Trophoblast cell (in vitro differentiated cells and primary cell): Measurements from ENCODE around the gene GUCY1B1.

Experiments
- DNase-seq, 2 donors: peaks; one replicate each; pipeline ENCODE4 v3.0.0-alpha.2; 2016
- H2AFZ ChIP-seq: 2 replicates; pipeline ENCODE4 v1.6.1; 2013; ENCODE audit warnings: low read length, moderate library complexity, mild to moderate bottlenecking; ENCODE audit not compliant: insufficient read depth, poor library complexity
- H2AK5ac ChIP-seq: 2 replicates; pipeline ENCODE4 v1.6.1; 2013; ENCODE audit warnings: mild to moderate bottlenecking, low read length
- H2BK120ac ChIP-seq: 2 replicates; pipeline ENCODE4 v1.6.1; 2013; ENCODE audit warnings: low read length, mild to moderate bottlenecking, moderate library complexity; ENCODE audit not compliant: insufficient read depth, poor library complexity
- H2BK12ac ChIP-seq: 2 replicates; pipeline ENCODE4 v1.6.1; 2013; ENCODE audit warnings: mild to moderate bottlenecking, low read length, moderate library complexity
- H2BK5ac ChIP-seq: 2 replicates; pipeline ENCODE4 v1.6.1; 2013; ENCODE audit warnings: low read length, low read depth, moderate library complexity, mild to moderate bottlenecking; ENCODE audit not compliant: poor library complexity
- H3K14ac ChIP-seq: 2 replicates; pipeline ENCODE4 v1.6.1; 2013; ENCODE audit warnings: mild to moderate bottlenecking, low read length
- H3K18ac ChIP-seq: 2 replicates; pipeline ENCODE4 v1.6.1; 2013; ENCODE audit warnings: mild to moderate bottlenecking, low read length
- H3K23ac ChIP-seq: 2 replicates; pipeline ENCODE4 v1.6.1; 2013; ENCODE audit warnings: low read length
- H3K27ac ChIP-seq: 2 replicates; pipeline ENCODE4 v1.5.1; 2013; ENCODE audit warnings: low read depth, mild to moderate bottlenecking, inconsistent platforms, low read length, moderate library complexity
- H3K27me3 ChIP-seq: 2 replicates; pipeline ENCODE4 v1.6.1; 2013; ENCODE audit warnings: inconsistent platforms, mild to moderate bottlenecking, low read length, moderate library complexity; ENCODE audit not compliant: insufficient read depth
- H3K36me3 ChIP-seq, 2 experiments: 1 replicate in 1 of 2; 2 replicates in 1 of 2; pipeline ENCODE4 v1.6.1; 2013; ENCODE audit warnings: low read length in 2 of 2, mild to moderate bottlenecking in 2 of 2, moderate library complexity in 1 of 2; ENCODE audit not compliant: insufficient read depth in 2 of 2, control insufficient read depth in 1 of 2
- H3K4ac ChIP-seq: 2 replicates; pipeline ENCODE4 v1.6.1; 2013; ENCODE audit warnings: low read depth, mild to moderate bottlenecking, low read length, moderate library complexity
- H3K4me1 ChIP-seq, 2 experiments: 1 replicate in 1 of 2; 2 replicates in 1 of 2; pipeline ENCODE4 v1.6.1; 2013; ENCODE audit warnings: low read length in 2 of 2, mild to moderate bottlenecking in 2 of 2, moderate library complexity in 1 of 2; ENCODE audit not compliant: insufficient read depth in 2 of 2, control insufficient read depth in 1 of 2
- H3K4me2 ChIP-seq: 2 replicates; pipeline ENCODE4 v1.6.1; 2013; ENCODE audit warnings: inconsistent platforms, mild to moderate bottlenecking, low read length, moderate library complexity
- H3K4me3 ChIP-seq: 2 replicates; pipeline ENCODE4 v1.5.1; 2013; ENCODE audit warnings: mild to moderate bottlenecking, low read depth, low read length, inconsistent platforms
- H3K79me1 ChIP-seq: one replicate; pipeline ENCODE4 v1.6.1; 2013; ENCODE audit warnings: low read length
- H3K79me2 ChIP-seq: 2 replicates; pipeline ENCODE4 v1.6.1; 2013; ENCODE audit warnings: low read length, mild to moderate bottlenecking; ENCODE audit not compliant: control insufficient read depth, insufficient read depth, poor library complexity
- H3K9ac ChIP-seq: 2 replicates; pipeline ENCODE4 v1.6.1; 2013; ENCODE audit warnings: mild to moderate bottlenecking, low read length
- H3K9me3 ChIP-seq: 2 replicates; pipeline ENCODE4 v1.6.1; 2013; ENCODE audit warnings: low read depth, mild to moderate bottlenecking, control low read depth, inconsistent platforms, low read length; ENCODE audit not compliant: insufficient read depth
- H4K12ac ChIP-seq: 2 replicates; pipeline ENCODE4 v1.6.1; 2013; ENCODE audit warnings: low read depth, mild to moderate bottlenecking, low read length, moderate library complexity
- H4K8ac ChIP-seq: 2 replicates; pipeline ENCODE4 v1.6.1; 2013; ENCODE audit warnings: low read depth, mild to moderate bottlenecking, low read length, moderate library complexity
- H4K91ac ChIP-seq: one replicate; pipeline ENCODE4 v1.6.1; 2013; ENCODE audit warnings: low read depth, mild to moderate bottlenecking, low read length, moderate library complexity
- WGBS: extraction: QIAGEN DNeasy Blood & Tissue Kit; methylation state at CpG from one replicate; pipeline ENCODE4 v1.1.7; 2013; ENCODE audit warnings: missing lambda C conversion rate; ENCODE audit not compliant: insufficient read length, insufficient coverage; ENCODE audit errors: extremely low coverage; 5-methylcytosine and 5-hydroxymethylcytosine counted together

Gene GUCY1B1

GRCh38 chr4:155773196-155773800 is 14.5 kb downstream of the GUCY1B1 start:
- no peak overlapping the region for H3K4me3 ChIP-seq
- no peaks in the 10 kb centered on the region for H3K27me3 ChIP-seq
- no peak overlapping the region for H2BK5ac ChIP-seq
- H3K79me2 ChIP-seq: no peaks in the 10 kb centered on the region
- H3K4me1 ChIP-seq: peaks cover 0 to 4% of the 10 kb centered on the region in 2 experiments
- no peak overlapping the region for H4K91ac ChIP-seq
- no peak overlapping the region for H2BK12ac ChIP-seq
- H2AFZ ChIP-seq: no peak overlapping the region
- no peak overlapping the region for H2BK120ac ChIP-seq
- no peak overlapping the region for H4K8ac ChIP-seq
- H4K12ac ChIP-seq: no peak overlapping the region
- H2AK5ac ChIP-seq: no peak overlapping the region
- no peak for DNase-seq
- H3K27ac ChIP-seq: no peak overlapping the region
- H3K36me3 ChIP-seq: no peaks in the 10 kb centered on the region
- no peak overlapping the region for H3K23ac ChIP-seq
- H3K9me3 ChIP-seq: no peaks in the 10 kb centered on the region
- H3K4me2 ChIP-seq: no peak overlapping the region
- H3K18ac ChIP-seq: no peak overlapping the region
- H3K4ac ChIP-seq: no peak overlapping the region
- H3K14ac ChIP-seq: no peak overlapping the region
- WGBS: no CpG with 5 or more reads among the region's 4 CpGs
- no peaks in the 10 kb centered on the region for H3K79me1 ChIP-seq
- H3K9ac ChIP-seq: no peak overlapping the region

- no peak overlapping the region for H2BK12ac ChIP-seq
- H3K27me3 ChIP-seq: no peaks in the 10 kb centered on the region
- H3K79me2 ChIP-seq: no peaks in the 10 kb centered on the region
- H3K18ac ChIP-seq: no peak overlapping the region
- no peak overlapping the region for H2AFZ ChIP-seq
- H3K4me2 ChIP-seq: no peak overlapping the region
- H3K79me1 ChIP-seq: no peaks in the 10 kb centered on the region
- H3K27ac ChIP-seq: no peak overlapping the region
- no CpG with 5 or more reads among the region's 4 CpGs for WGBS
- H2BK5ac ChIP-seq: no peak overlapping the region
- no peak for DNase-seq
- no peak overlapping the region for H4K12ac ChIP-seq
- no peak overlapping the region for H3K9ac ChIP-seq
- no peaks in the 10 kb centered on the region for H3K9me3 ChIP-seq
- H3K23ac ChIP-seq: no peak overlapping the region
- H4K8ac ChIP-seq: no peak overlapping the region
- no peak overlapping the region for H3K4me3 ChIP-seq
- H3K14ac ChIP-seq: no peak overlapping the region
- no peak overlapping the region for H2BK120ac ChIP-seq
- H3K36me3 ChIP-seq: no peaks in the 10 kb centered on the region
- H2AK5ac ChIP-seq: no peak overlapping the region
- H4K91ac ChIP-seq: no peak overlapping the region
- no peak overlapping the region for H3K4ac ChIP-seq
- peaks cover 0 to 4% of the 10 kb centered on the region in 2 experiments for H3K4me1 ChIP-seq
Measured at GRCh38 chr4:155774033-155774432, 15.2 kb downstream of the GUCY1B1 start.

GRCh38 chr4:155777971-155778735 is 19.3 kb downstream of the GUCY1B1 start:
- no peaks in the 10 kb centered on the region for H3K79me2 ChIP-seq
- no peaks in the 10 kb centered on the region for H3K36me3 ChIP-seq
- no peaks in the 10 kb centered on the region for H3K9me3 ChIP-seq
- H2AK5ac ChIP-seq: no peak overlapping the region
- DNase-seq: no peak
- no peaks in the 10 kb centered on the region for H3K79me1 ChIP-seq
- H4K8ac ChIP-seq: no peak overlapping the region
- no peak overlapping the region for H2BK12ac ChIP-seq
- H3K4ac ChIP-seq: no peak overlapping the region
- no peak overlapping the region for H4K91ac ChIP-seq
- no peaks in the 10 kb centered on the region for H3K27me3 ChIP-seq
- H3K4me3 ChIP-seq: no peak overlapping the region
- H4K12ac ChIP-seq: no peak overlapping the region
- H2AFZ ChIP-seq: no peak overlapping the region
- WGBS: no CpG with 5 or more reads among the region's 3 CpGs
- no peak overlapping the region for H2BK120ac ChIP-seq
- no peak overlapping the region for H3K18ac ChIP-seq
- H3K4me1 ChIP-seq: no peaks in the 10 kb centered on the region
- no peak overlapping the region for H3K9ac ChIP-seq
- H3K27ac ChIP-seq: no peak overlapping the region
- H2BK5ac ChIP-seq: no peak overlapping the region
- no peak overlapping the region for H3K4me2 ChIP-seq
- no peak overlapping the region for H3K14ac ChIP-seq
- no peak overlapping the region for H3K23ac ChIP-seq

- no peak overlapping the region for H2BK5ac ChIP-seq
- no peak overlapping the region for H4K12ac ChIP-seq
- H2BK120ac ChIP-seq: no peak overlapping the region
- H3K27ac ChIP-seq: no peak overlapping the region
- no peak overlapping the region for H3K14ac ChIP-seq
- no peak overlapping the region for H4K91ac ChIP-seq
- no peaks in the 10 kb centered on the region for H3K9me3 ChIP-seq
- H4K8ac ChIP-seq: no peak overlapping the region
- H3K18ac ChIP-seq: no peak overlapping the region
- H2AFZ ChIP-seq: no peak overlapping the region
- no peaks in the 10 kb centered on the region for H3K4me1 ChIP-seq
- WGBS: no CpG with 5 or more reads among the region's 1 CpG
- H3K36me3 ChIP-seq: no peaks in the 10 kb centered on the region
- H2AK5ac ChIP-seq: no peak overlapping the region
- H2BK12ac ChIP-seq: no peak overlapping the region
- no peak for DNase-seq
- no peak overlapping the region for H3K4me3 ChIP-seq
- no peak overlapping the region for H3K9ac ChIP-seq
- no peak overlapping the region for H3K4me2 ChIP-seq
- no peaks in the 10 kb centered on the region for H3K79me2 ChIP-seq
- H3K79me1 ChIP-seq: no peaks in the 10 kb centered on the region
- H3K4ac ChIP-seq: no peak overlapping the region
- H3K27me3 ChIP-seq: no peaks in the 10 kb centered on the region
- H3K23ac ChIP-seq: no peak overlapping the region
Measured at GRCh38 chr4:155780775-155781174, 22.0 kb downstream of the GUCY1B1 start.
